Colonic mucosa (tissue), 4 donors: ENCODE data around the gene VPREB1. TPM values are rescaled to one million over a fixed set of nuclear protein-coding genes. Genes with fewer than 3 reads are reported as not detected.
"Not testable (repeated sequence)": the region's sequence is repeated elsewhere in the genome, so short reads cannot be mapped to it uniquely, and the experiment has no call there.

ENCODE experiments used
- DNase-seq: peaks from one replicate; pipeline ENCODE4 v3.0.0-alpha.2; 2020
- H3K27ac ChIP-seq: fragments of 200-600 bp; one replicate; pipeline ENCODE4 v1.8.0; 2021
- H3K27me3 ChIP-seq: fragments of 200-600 bp; one replicate; pipeline ENCODE4 v1.8.0; 2021
- H3K36me3 ChIP-seq: fragments of 200-600 bp; one replicate; pipeline ENCODE4 v1.8.0; 2021
- H3K4me1 ChIP-seq: fragments of 200-600 bp; one replicate; pipeline ENCODE4 v1.8.0; 2021; ENCODE audit warnings: mild to moderate bottlenecking
- H3K4me3 ChIP-seq: fragments of 200-600 bp; one replicate; pipeline ENCODE4 v1.8.0; 2021
- H3K9ac ChIP-seq, 2 donors: one replicate each; pipeline ENCODE4 v1.7.0; 2013; ENCODE audit warnings: control low read depth in 2 of 2, low read depth in 2 of 2, low read length in 2 of 2
- H3K9me3 ChIP-seq: fragments of 200-600 bp; one replicate; pipeline ENCODE4 v1.8.0; 2021
- CTCF ChIP-seq: fragments of 200-600 bp; IDR thresholded peaks from one replicate; pipeline ENCODE4 v1.8.0; 2022; ENCODE audit warnings: antibody characterized with exemption, mild to moderate bottlenecking
- intact Hi-C: fragments of 100-400 bp; cut with DNase I; formaldehyde crosslinking; loops from one replicate; pipeline ENCODE4 v1.14.1; 2022
- total RNA-seq, 2 donors: library from RNA; stranded (reverse); fragmentation: NEBNext Ultra II Directional in 1 of 2; extraction: Animal tissue kit (Norgen Biotek cat#: 25700) in 1 of 2; gene quantifications; one replicate each; pipeline ENCODE4 v1.2.1, GENCODE V29; 2021
- donor health status: healthy.
- donor health status: DM: no; HTN: no; CAD: no.
- donor health status: DM: no; HTN: no; CAD: no.

Gene VPREB1
- total RNA-seq, 2 donors from 2014 or later: not detected

- DNase-seq: no peak
- Histone ChIP-seq H3K4me3 (no peak overlapping the region), H3K27me3 (no peaks in the 10 kb centered on the region), H3K4me1 (no peaks in the 10 kb centered on the region), H3K9me3 (no peaks in the 10 kb centered on the region), H3K27ac (no peak overlapping the region), H3K36me3 (no peaks in the 10 kb centered on the region), H3K9ac (no peak overlapping the region)
- no peak for TF ChIP-seq CTCF
- intact Hi-C loops: no loop called here
Measured at GRCh38 chr22:22243033-22243680, 1.4 kb upstream of the VPREB1 start.

- no peak overlapping the region for H3K27ac ChIP-seq
- DNase-seq: no peak
- intact Hi-C loops: no loop called here
- TF ChIP-seq CTCF: no peak
- no peak overlapping the region for H3K9ac ChIP-seq
- H3K4me3 ChIP-seq: no peak overlapping the region
- no peaks in the 10 kb centered on the region for H3K4me1 ChIP-seq
- H3K27me3 ChIP-seq: no peaks in the 10 kb centered on the region
- no peaks in the 10 kb centered on the region for H3K9me3 ChIP-seq
- no peaks in the 10 kb centered on the region for H3K36me3 ChIP-seq
Measured at GRCh38 chr22:22245256-22245909, 797 bp downstream of the VPREB1 start.

GRCh38 chr22:22245935-22246525, 1.4 kb downstream of the VPREB1 start:
- no peak for TF ChIP-seq CTCF
- Histone ChIP-seq H3K27ac (no peak overlapping the region), H3K27me3 (no peaks in the 10 kb centered on the region), H3K36me3 (no peaks in the 10 kb centered on the region), H3K4me3 (no peak overlapping the region), H3K4me1 (no peaks in the 10 kb centered on the region), H3K9me3 (no peaks in the 10 kb centered on the region), H3K9ac (no peak overlapping the region)
- DNase-seq: no peak
- intact Hi-C loops: no loop called here

- no peak overlapping the region for H3K27ac ChIP-seq
- H3K9me3 ChIP-seq: no peaks in the 10 kb centered on the region
- no peak for DNase-seq
- no peaks in the 10 kb centered on the region for H3K36me3 ChIP-seq
- intact Hi-C loops: no loop called here
- TF ChIP-seq CTCF: no peak
- no peaks in the 10 kb centered on the region for H3K4me1 ChIP-seq
- no peaks in the 10 kb centered on the region for H3K27me3 ChIP-seq
- H3K9ac ChIP-seq: no peak overlapping the region
- H3K4me3 ChIP-seq: no peak overlapping the region
Measured at GRCh38 chr22:22246706-22247105, 2.1 kb downstream of the VPREB1 start.

GRCh38 chr22:22248878-22249277, 4.3 kb downstream of the VPREB1 start:
- DNase-seq: no peak
- no peaks in the 10 kb centered on the region for H3K4me1 ChIP-seq
- intact Hi-C loops: no loop called here
- no peak for TF ChIP-seq CTCF
- no peak overlapping the region for H3K4me3 ChIP-seq
- H3K27ac ChIP-seq: no peak overlapping the region
- H3K9me3 ChIP-seq: no peaks in the 10 kb centered on the region
- H3K27me3 ChIP-seq: no peaks in the 10 kb centered on the region
- H3K9ac ChIP-seq: no peak overlapping the region
- no peaks in the 10 kb centered on the region for H3K36me3 ChIP-seq

GRCh38 chr22:22250651-22251050, 6.1 kb downstream of the VPREB1 start:
- H3K4me3 ChIP-seq, intact Hi-C loops, H3K27me3 ChIP-seq: not testable (repeated sequence)

GRCh38 chr22:22256133-22256532, 11.5 kb downstream of the VPREB1 start:
- H3K36me3 ChIP-seq, H3K4me1 ChIP-seq, H3K27ac ChIP-seq, intact Hi-C loops, H3K4me3 ChIP-seq, DNase-seq, H3K9me3 ChIP-seq, H3K9ac ChIP-seq, H3K27me3 ChIP-seq: not testable (repeated sequence)

More at GRCh38 chr22:22250651-22251050, 6.1 kb downstream of the VPREB1 start:
- H3K27ac ChIP-seq, H3K36me3 ChIP-seq, DNase-seq, H3K9ac ChIP-seq, H3K4me1 ChIP-seq, H3K9me3 ChIP-seq: not testable (repeated sequence)

GRCh38 chr22:22258597-22259415, 14.2 kb downstream of the VPREB1 start:
- intact Hi-C loops, DNase-seq, H3K27ac ChIP-seq, H3K27me3 ChIP-seq, H3K4me3 ChIP-seq, H3K36me3 ChIP-seq, H3K9me3 ChIP-seq, H3K4me1 ChIP-seq, H3K9ac ChIP-seq: not testable (repeated sequence)
